ENCODE data around the gene BBC3.

GRCh38 chr19:47172666-47173455, 58.1 kb downstream of the BBC3 start:
- TF ChIP-seq CTCF (IDR thresholded peaks at IDR 0.05) (no peak), ZFX (IDR thresholded peaks at IDR 0.05; ENCODE audit: borderline replicate concordance) (no peak)

Data from 22Rv1 (cell line).